Activated CD8-positive, alpha-beta memory T cell treated with anti-CD3 and anti-CD28 coated beads for 1 hour (primary cell): ENCODE results near the gene USP3.

Source experiments
- DNase-seq, 2 donors: peaks; one replicate each; pipeline ENCODE4 v3.0.0-alpha.2; 2020; ENCODE audit warnings: low read depth in 1 of 2; ENCODE audit errors: extremely low read depth in 1 of 2

The USP3 gene

GRCh38 chr15:63582718-63583426 lies 78.5 kb downstream of the USP3 start:
- DNase-seq, result no peak

DNA sequence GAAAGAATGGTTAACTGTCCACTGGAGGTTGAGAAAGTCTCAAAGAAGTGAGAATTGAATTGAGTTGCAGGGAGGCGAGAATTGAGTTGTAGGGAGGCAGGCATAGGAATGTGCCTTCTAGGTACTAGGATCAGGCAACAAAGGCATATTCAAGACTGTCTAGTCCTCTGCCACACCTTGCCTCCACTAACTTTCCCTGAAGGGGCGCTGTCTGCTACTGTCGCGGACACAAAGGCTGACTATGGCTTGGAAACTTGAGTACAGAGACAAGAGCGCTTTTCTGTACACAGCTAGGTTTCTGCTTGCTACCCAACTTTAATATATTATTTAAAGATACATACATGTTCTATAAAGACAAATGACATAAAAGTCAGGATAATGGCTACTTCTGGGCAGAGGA lies 82.4 kb downstream of the USP3 start:
- DNase-seq, result no peak

DNA sequence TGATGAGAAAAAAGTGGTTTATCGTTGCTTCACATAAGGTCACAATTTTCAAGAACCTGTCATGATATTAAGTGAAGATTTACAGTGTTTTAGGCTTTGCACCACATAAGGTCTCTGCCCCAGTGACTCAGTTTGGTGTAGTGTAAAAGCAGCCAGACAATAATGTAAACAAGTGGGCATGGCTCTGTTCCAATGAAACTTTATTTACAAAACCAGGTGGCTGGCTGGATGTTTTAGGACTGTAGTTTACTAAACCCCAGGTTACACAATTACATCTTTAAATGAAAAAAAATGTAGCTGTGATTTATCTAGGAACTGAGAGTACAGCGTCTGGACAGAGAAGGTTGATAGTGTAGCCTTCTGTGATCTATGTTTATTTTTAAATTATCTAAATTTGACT lies 83.1 kb downstream of the USP3 start:
- DNase-seq, result no peak

DNA sequence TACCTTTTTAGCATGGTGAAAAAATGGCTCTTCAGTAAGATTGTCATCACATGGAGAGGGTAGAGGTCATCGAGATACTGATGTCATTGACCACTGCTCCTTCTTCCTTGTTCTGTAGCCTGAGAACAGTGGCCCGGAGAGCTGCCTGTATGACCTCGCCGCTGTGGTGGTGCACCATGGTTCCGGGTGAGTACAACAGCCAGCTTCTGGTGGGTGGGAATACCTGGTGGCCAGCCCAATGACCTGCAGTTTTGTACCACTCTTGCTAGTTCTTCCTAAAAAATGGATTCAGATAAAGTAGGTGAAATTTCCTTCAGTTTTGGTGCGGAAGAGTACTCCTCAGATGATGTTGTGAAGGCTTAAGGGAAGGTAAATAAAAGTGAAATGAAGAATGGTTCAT lies 84.4 kb downstream of the USP3 start:
- DNase-seq, result no peak

DNA sequence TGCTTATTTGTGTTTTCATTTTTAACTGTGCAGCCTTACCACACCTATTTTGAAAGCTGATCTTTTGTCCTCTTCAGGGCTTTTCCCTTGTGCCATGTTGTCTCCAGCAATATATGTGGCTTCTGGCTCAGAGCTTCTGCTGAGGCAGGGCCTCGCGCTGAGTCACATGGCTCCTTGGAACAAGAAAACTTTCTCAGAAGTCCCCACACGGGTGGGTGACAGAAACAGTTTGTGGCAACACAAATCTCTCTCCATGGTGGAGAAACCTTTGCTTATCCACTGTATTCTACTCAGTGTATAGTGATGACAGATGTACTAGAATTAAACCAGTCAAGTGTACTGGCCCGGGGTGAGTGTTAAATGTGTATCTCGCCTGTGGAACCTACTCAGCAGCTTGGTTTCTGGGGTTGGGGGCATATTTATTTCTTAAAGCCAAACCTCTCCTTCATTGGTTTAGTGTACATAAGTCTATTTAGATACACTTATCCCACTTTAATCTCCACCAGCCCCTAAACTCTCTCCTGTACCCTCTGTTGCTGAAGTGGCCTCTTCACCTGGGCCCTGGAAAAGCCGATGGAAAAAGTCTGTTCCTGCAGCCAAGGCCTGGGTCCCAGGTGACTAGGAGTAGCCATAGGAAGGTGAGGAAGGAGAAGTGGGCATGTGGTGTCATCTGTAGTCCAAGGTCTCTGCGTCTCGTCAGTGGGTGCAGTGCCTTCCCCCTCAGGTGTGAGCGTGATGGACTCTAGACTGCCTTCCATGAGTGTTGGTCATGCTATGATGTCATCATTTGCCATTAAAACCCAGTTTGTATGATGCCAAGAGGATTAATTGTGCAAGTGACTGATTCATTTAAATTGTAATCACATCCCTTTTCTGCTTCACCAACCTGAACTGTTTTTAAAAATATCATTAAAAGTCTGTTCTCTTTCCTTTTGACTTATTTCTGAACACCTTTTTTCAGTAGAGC lies 89.6 kb downstream of the USP3 start:
- no peak for DNase-seq

GRCh38 chr15:63595065-63595464 lies 90.7 kb downstream of the USP3 start:
- no peak for DNase-seq

DNA sequence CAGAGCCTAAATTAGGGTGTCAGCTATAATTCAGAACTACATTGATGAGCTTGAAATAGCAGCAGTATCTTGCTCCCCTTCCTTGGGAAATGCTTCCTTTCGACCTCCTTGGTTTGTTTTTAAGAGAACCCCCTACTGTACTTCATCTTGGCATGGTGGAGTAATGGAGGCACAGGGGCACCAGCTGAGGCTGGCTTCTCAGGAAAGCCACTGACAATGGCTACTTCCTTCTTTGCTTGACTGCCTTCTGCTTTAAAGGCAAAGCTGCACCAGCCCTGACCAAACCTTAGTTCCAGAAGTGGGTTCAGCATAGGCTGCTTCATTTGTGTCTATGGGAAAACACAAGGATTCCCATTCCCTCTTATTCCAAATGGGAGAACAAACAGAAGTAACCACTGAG lies 91.3 kb downstream of the USP3 start:
- no peak for DNase-seq

DNA sequence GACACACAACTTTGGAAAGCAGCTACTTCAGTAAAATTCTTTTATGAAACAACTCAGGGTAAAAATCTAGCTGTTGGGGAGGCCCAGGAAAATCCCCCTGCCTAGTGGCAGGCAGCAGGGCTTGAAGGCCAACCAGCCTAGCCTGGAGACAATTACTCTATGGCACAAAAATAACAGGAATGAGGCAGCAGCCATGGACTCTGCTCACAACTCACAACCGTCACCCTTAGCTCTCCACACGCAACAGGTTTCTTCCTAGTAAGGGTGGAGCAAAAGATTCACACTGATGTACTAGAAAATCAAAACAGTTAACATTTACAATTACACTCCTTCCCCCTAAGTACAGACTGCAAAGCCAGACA lies 92.3 kb downstream of the USP3 start:
- DNase-seq, result no peak

GRCh38 chr15:63597038-63597790 lies 92.8 kb downstream of the USP3 start, which contains the start of gene FBXL22:
Gene FBXL22, plus strand, starts transcription at chr15:63597387. Its CDS starts 6 bp downstream, at chr15:63597393.
- DNase-seq, result no peak

DNA sequence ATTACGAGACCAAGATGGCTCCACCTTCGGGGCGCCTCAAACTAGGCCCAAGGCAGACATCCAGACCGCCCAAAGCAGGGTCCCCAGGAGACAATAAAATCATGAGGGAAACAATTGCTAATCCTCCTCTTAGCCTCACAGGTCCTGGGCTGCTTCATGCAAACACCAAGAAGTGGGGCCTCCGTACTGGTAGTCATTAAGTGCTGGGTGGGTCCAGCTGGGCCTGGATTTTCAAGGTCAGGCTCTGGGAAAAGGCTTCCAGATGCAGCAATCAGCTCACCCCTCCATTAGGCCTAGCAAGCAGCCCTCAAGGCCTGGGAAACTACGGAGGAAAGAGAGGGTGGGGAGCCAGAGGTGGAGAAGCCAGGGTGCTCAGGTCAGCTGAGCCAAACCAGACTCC lies 93.4 kb downstream of the USP3 start:
- no peak for DNase-seq

GRCh38 chr15:63598473-63599400 lies 94.3 kb downstream of the USP3 start:
- no peak for DNase-seq

GRCh38 chr15:63599401-63600000 lies 95.1 kb downstream of the USP3 start:
- DNase-seq, result no peak

- no peak for DNase-seq
These were observed 95.7 kb downstream of the USP3 start for GRCh38 chr15:63600001-63600615.

GRCh38 chr15:63600616-63601025 lies 96.2 kb downstream of the USP3 start:
- DNase-seq, result peak; percentile 65 to 81

DNA sequence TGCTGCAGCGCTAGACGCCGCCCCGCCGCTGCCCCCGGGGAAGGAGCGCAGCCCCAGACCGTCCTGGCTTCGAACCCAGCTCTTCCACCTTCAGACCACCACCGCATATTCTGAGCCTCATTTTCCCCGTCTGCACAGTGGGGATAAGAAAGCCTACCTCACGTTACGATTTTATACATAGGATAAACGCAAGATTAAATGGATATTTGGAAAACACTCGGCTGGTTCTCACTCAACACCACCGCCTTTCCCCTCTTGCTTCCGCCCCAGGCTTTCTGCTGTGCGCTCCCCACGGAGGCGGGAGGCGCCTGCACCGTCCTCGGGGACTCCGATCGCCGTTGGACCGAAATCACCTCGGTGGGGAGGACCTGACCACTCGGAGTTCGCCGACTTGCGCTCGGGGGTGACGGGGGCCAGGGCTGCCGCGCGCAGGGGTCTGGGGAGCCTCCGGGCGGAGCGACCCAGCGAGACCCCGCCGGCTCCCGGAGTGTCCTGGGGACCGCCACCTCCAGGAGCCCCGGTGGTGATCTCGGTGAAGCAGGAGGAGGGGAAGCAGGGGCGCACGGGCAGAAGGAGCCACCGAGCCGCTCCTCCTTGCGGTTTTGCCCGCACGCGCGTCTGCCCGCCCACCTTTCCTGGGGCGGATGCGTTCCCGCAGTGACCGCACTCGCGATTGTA lies 96.8 kb downstream of the USP3 start:
- peak in 1 of 2 donors; percentile 37 for DNase-seq

DNA sequence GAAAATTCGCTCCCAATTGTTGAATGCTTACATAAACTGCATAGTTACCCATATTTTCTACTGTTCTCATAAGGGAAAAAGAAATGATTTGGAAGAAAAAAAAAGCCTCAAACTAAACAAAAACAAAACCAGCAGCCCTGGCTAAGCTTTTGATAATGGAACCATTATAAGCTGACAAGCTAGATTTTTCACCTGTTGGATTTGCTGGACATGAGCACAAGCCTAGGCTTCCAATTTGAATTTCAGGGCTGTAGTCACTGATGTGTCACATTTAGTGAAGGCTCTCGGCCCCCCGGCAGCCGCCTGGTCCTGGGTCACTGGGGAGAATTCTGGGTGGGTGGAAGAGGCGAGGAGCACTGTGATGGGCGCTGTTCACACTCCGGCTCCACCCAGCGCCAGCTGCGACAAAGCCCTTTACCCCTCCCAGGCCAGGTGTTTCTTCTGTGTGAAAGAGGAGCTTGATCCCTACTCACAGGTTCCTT lies 97.4 kb downstream of the USP3 start:
- no peak for DNase-seq

GRCh38 chr15:63602595-63602994 lies 98.2 kb downstream of the USP3 start:
- DNase-seq, result no peak

DNA sequence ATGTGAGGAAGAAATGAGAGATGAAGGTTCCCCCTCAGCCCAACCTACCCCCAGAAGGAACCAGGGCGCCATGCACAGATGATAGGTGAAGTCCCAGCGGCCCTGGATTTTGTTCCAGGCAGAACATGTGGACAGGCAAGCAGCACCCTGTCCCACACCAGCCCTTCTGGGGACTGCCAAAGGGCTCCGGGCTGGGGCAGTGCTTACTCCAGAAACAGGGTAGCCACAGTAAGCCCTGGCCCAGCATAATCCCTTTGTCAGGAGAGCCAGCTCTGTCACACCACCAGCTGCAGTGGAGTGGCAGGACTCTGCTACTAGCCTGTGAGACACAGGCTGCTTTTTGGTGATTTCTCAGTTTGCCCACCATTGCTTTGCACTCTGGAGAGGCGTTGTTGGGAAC lies 99.1 kb downstream of the USP3 start:
- DNase-seq, result no peak

DNA sequence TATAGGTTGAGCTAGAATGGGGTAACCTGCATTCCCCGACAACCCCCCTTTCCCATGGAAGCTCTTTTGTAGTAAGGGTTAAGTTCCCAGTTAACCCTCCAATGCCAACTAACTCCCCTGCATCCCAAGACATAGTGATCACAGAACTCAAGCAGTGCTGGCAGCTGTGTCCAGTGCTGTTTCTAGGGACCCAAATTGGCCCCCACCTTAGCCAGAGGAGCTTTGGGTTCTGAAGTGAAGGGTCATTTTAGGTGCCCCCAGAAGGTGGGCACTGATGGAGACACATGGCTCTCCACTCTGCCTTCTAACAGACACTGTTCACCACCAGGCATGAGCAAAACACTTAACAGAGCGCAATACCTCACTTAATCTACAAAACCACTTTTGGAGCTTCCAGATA lies 99.9 kb downstream of the USP3 start:
- no peak for DNase-seq
